Immature natural killer cell (primary cell): Measurements from ENCODE around the gene USP53. TPM values are rescaled to one million over a fixed set of nuclear protein-coding genes. Genes with fewer than 3 reads are reported as not detected.
"Not testable (repeated sequence)": the region's sequence is repeated elsewhere in the genome, so short reads cannot be mapped to it uniquely, and the experiment has no call there.

ENCODE experiments used
- DNase-seq, 3 donors: peaks; one replicate each; pipeline ENCODE4 v3.0.0; 2022; ENCODE audit warnings: mixed read lengths in 1 of 3
- H3K27ac Mint-ChIP-seq, 6 donors: one replicate each; pipeline ENCODE4 v1.8.0; 2020; ENCODE audit warnings: mixed read lengths in 6 of 6, mild to moderate bottlenecking in 5 of 6, inconsistent platforms in 4 of 6, moderate library complexity in 3 of 6
- H3K27me3 Mint-ChIP-seq, 3 donors: one replicate each; pipeline ENCODE4 v1.8.0; 2020 to 2021; ENCODE audit warnings: low read depth in 3 of 3, mild to moderate bottlenecking in 3 of 3, mixed read lengths in 3 of 3, moderate library complexity in 3 of 3, inconsistent platforms in 1 of 3
- H3K36me3 Mint-ChIP-seq, 3 donors: one replicate each; pipeline ENCODE4 v1.8.0; 2020; ENCODE audit warnings: mixed read lengths in 3 of 3, inconsistent platforms in 2 of 3, mild to moderate bottlenecking in 2 of 3
- H3K4me1 Mint-ChIP-seq, 2 donors: one replicate each; pipeline ENCODE4 v1.8.0; 2020; ENCODE audit warnings: inconsistent platforms in 2 of 2, mild to moderate bottlenecking in 2 of 2, mixed read lengths in 2 of 2, moderate library complexity in 1 of 2
- H3K4me3 Mint-ChIP-seq, 5 donors: one replicate each; pipeline ENCODE4 v1.8.0; 2020; ENCODE audit warnings: mild to moderate bottlenecking in 5 of 5, mixed read lengths in 5 of 5, inconsistent platforms in 3 of 5, moderate library complexity in 3 of 5
- H3K9me3 Mint-ChIP-seq, 6 donors: one replicate each; pipeline ENCODE4 v1.8.0; 2020; ENCODE audit warnings: mild to moderate bottlenecking in 6 of 6, mixed read lengths in 6 of 6, inconsistent platforms in 4 of 6, moderate library complexity in 3 of 6
- polyA plus RNA-seq, 3 donors: library from polyadenylated mRNA; unstranded; fragments of 300-500 nt; fragmentation: Illumina TruSeq; gene quantifications; one replicate each; pipeline ENCODE4 v1.2.3, GENCODE V29; 2021

USP53 gene
- polyA plus RNA-seq, 3 donors from 2014 or later: 1.9 to 7.6 (median 4.7) TPM

GRCh38 chr4:119261986-119262385, 49.5 kb downstream of the USP53 start:
- no peaks in the 10 kb centered on the region for H3K9me3 Mint-ChIP-seq
- H3K4me3 Mint-ChIP-seq: no peak overlapping the region
- H3K4me1 Mint-ChIP-seq: no peaks in the 10 kb centered on the region
- H3K27me3 Mint-ChIP-seq: peaks cover 0 to 3% (median 0%) of the 10 kb centered on the region in 3 donors
- DNase-seq: no peak
- H3K27ac Mint-ChIP-seq: no peak overlapping the region
- peaks cover 6 to 45% (median 33%) of the 10 kb centered on the region in 3 donors for H3K36me3 Mint-ChIP-seq

GRCh38 chr4:119264743-119265142, 52.2 kb downstream of the USP53 start:
- no peak for DNase-seq
- Mint-ChIP-seq H3K9me3 (no peaks in the 10 kb centered on the region), H3K27me3 (peaks cover 0 to 3% (median 0%) of the 10 kb centered on the region in 3 donors), H3K27ac (no peak overlapping the region), H3K4me1 (no peaks in the 10 kb centered on the region), H3K36me3 (peaks cover 0 to 29% (median 25%) of the 10 kb centered on the region in 3 donors), H3K4me3 (no peak overlapping the region)

GRCh38 chr4:119266153-119266552, 53.6 kb downstream of the USP53 start:
- no peak overlapping the region for H3K4me3 Mint-ChIP-seq

GRCh38 chr4:119268466-119268865, 56.0 kb downstream of the USP53 start:
- Mint-ChIP-seq H3K9me3 (no peaks in the 10 kb centered on the region), H3K27ac (no peak overlapping the region), H3K4me1 (no peaks in the 10 kb centered on the region), H3K27me3 (peaks cover 0 to 3% (median 0%) of the 10 kb centered on the region in 3 donors), H3K36me3 (peaks cover 7 to 32% (median 24%) of the 10 kb centered on the region in 3 donors), H3K4me3 (no peak overlapping the region)
- DNase-seq: no peak

More at GRCh38 chr4:119266153-119266552, 53.6 kb downstream of the USP53 start:
- Mint-ChIP-seq H3K36me3 (peaks cover under 1 to 25% (median 19%) of the 10 kb centered on the region in 3 donors), H3K27me3 (peaks cover 0 to 3% (median 0%) of the 10 kb centered on the region in 3 donors), H3K4me1 (no peaks in the 10 kb centered on the region), H3K9me3 (no peaks in the 10 kb centered on the region), H3K27ac (no peak overlapping the region)
- no peak for DNase-seq

GRCh38 chr4:119271361-119272085, 59.0 kb downstream of the USP53 start:
- no peak overlapping the region for H3K27ac Mint-ChIP-seq
- no peaks in the 10 kb centered on the region for H3K27me3 Mint-ChIP-seq
- no peaks in the 10 kb centered on the region for H3K9me3 Mint-ChIP-seq
- peaks cover 7 to 19% (median 9%) of the 10 kb centered on the region in 3 donors for H3K36me3 Mint-ChIP-seq
- no peaks in the 10 kb centered on the region for H3K4me1 Mint-ChIP-seq
- no peak for DNase-seq
- H3K4me3 Mint-ChIP-seq: no peak overlapping the region

GRCh38 chr4:119279541-119279940, 67.0 kb downstream of the USP53 start:
- H3K4me1 Mint-ChIP-seq: peaks cover 8 to 21% of the 10 kb centered on the region in 2 donors
- not testable (repeated sequence) for H3K9me3 Mint-ChIP-seq, DNase-seq, H3K36me3 Mint-ChIP-seq, H3K27me3 Mint-ChIP-seq, H3K4me3 Mint-ChIP-seq, H3K27ac Mint-ChIP-seq

GRCh38 chr4:119279945-119280344, 67.4 kb downstream of the USP53 start:
- not testable (repeated sequence) for H3K36me3 Mint-ChIP-seq, H3K9me3 Mint-ChIP-seq, H3K27me3 Mint-ChIP-seq, DNase-seq, H3K4me3 Mint-ChIP-seq, H3K27ac Mint-ChIP-seq
- H3K4me1 Mint-ChIP-seq: peaks cover 11 to 25% of the 10 kb centered on the region in 2 donors

GRCh38 chr4:119281393-119281792, 68.9 kb downstream of the USP53 start:
- peaks cover 8% of the 10 kb centered on the region in 3 donors for H3K36me3 Mint-ChIP-seq
- H3K4me3 Mint-ChIP-seq: no peak overlapping the region
- peaks cover 12 to 31% of the 10 kb centered on the region in 2 donors for H3K4me1 Mint-ChIP-seq
- H3K27me3 Mint-ChIP-seq: peaks cover 0 to 1% (median 0%) of the 10 kb centered on the region in 3 donors
- DNase-seq: no peak
- no peak overlapping the region for H3K27ac Mint-ChIP-seq
- H3K9me3 Mint-ChIP-seq: no peaks in the 10 kb centered on the region

GRCh38 chr4:119284876-119285780, 72.6 kb downstream of the USP53 start:
- H3K4me3 Mint-ChIP-seq: peak overlapping the region; percentile 46 to 77 (median 73)
- peaks cover 5% of the 10 kb centered on the region in 3 donors for H3K36me3 Mint-ChIP-seq
- H3K27ac Mint-ChIP-seq: peak overlapping the region; percentile 36 to 80 (median 59)
- H3K4me1 Mint-ChIP-seq: peaks cover 12 to 26% of the 10 kb centered on the region in 2 donors
- H3K9me3 Mint-ChIP-seq: no peaks in the 10 kb centered on the region
- peaks cover 0 to 1% (median 0%) of the 10 kb centered on the region in 3 donors for H3K27me3 Mint-ChIP-seq
- no peak for DNase-seq

- H3K27me3 Mint-ChIP-seq: peaks cover 0 to 1% (median 0%) of the 10 kb centered on the region in 3 donors
- H3K36me3 Mint-ChIP-seq: no peaks in the 10 kb centered on the region
- no peak overlapping the region for H3K27ac Mint-ChIP-seq
- H3K9me3 Mint-ChIP-seq: no peaks in the 10 kb centered on the region
- peaks cover 8 to 15% of the 10 kb centered on the region in 2 donors for H3K4me1 Mint-ChIP-seq
- no peak overlapping the region for H3K4me3 Mint-ChIP-seq
- DNase-seq: peak; percentile 19 to 37 (median 20)
These were observed 74.0 kb downstream of the USP53 start for GRCh38 chr4:119286377-119287002.

GRCh38 chr4:119289313-119289712, 76.8 kb downstream of the USP53 start:
- Mint-ChIP-seq H3K36me3 (peaks cover 3 to 10% (median 9%) of the 10 kb centered on the region in 3 donors), H3K27ac (no peak overlapping the region), H3K4me3 (no peak overlapping the region), H3K9me3 (no peaks in the 10 kb centered on the region), H3K27me3 (no peaks in the 10 kb centered on the region), H3K4me1 (peaks cover 4 to 9% of the 10 kb centered on the region in 2 donors)
- DNase-seq: no peak

GRCh38 chr4:119290598-119290997, 78.1 kb downstream of the USP53 start:
- no peak overlapping the region for H3K27ac Mint-ChIP-seq
- no peaks in the 10 kb centered on the region for H3K9me3 Mint-ChIP-seq
- H3K4me1 Mint-ChIP-seq: no peaks in the 10 kb centered on the region
- DNase-seq: no peak
- H3K36me3 Mint-ChIP-seq: peaks cover 3 to 10% (median 9%) of the 10 kb centered on the region in 3 donors
- no peak overlapping the region for H3K4me3 Mint-ChIP-seq
- H3K27me3 Mint-ChIP-seq: no peaks in the 10 kb centered on the region

- Mint-ChIP-seq H3K27ac (peak overlapping the region in 1 of 6 donors; percentile 43), H3K36me3 (peaks cover 7 to 21% (median 18%) of the 10 kb centered on the region in 3 donors), H3K9me3 (no peaks in the 10 kb centered on the region), H3K4me3 (no peak overlapping the region), H3K4me1 (peaks cover 35 to 50% of the 10 kb centered on the region in 2 donors), H3K27me3 (peaks cover 9 to 10% (median 9%) of the 10 kb centered on the region in 3 donors)
- no peak for DNase-seq
These were observed 83.8 kb downstream of the USP53 start for GRCh38 chr4:119296356-119296755.
